HepG2 (cell line): ENCODE measurements around the gene SRC. TPM values are rescaled to one million over a fixed set of nuclear protein-coding genes. Genes with fewer than 3 reads are reported as not detected.

Experiments used
- CAMTA2 ChIP-seq: sonication (generic); formaldehyde crosslinking; IDR thresholded peaks from 2 replicates; pipeline ENCODE4 v1.4.0; 2020; ENCODE audit warnings: mild to moderate bottlenecking, missing genetic modification reagents, borderline replicate concordance
- CHCHD3 ChIP-seq: sonication (generic); formaldehyde crosslinking; IDR thresholded peaks from 2 replicates; pipeline ENCODE4 v1.8.0; 2022; ENCODE audit warnings: mild to moderate bottlenecking, missing genetic modification reagents, moderate library complexity
- ELF3 ChIP-seq: IDR thresholded peaks from 2 replicates; pipeline ENCODE4 v1.6.1; 2016; ENCODE audit warnings: missing genetic modification reagents, missing compliant biosample characterization
- FOXJ3 ChIP-seq: sonication (generic); formaldehyde crosslinking; IDR thresholded peaks from 2 replicates; pipeline ENCODE4 v1.4.0; 2020; ENCODE audit warnings: missing genetic modification reagents, mild to moderate bottlenecking, borderline replicate concordance
- HNF4A ChIP-seq: sonication (generic); formaldehyde crosslinking; IDR thresholded peaks from 2 replicates; pipeline ENCODE4 v1.4.0; 2020; ENCODE audit warnings: missing genetic modification reagents
- MBD4 ChIP-seq: IDR thresholded peaks from 2 replicates; pipeline ENCODE4 v1.6.1; 2012; ENCODE audit warnings: low read length, inconsistent platforms, borderline replicate concordance
- PHB2 ChIP-seq: fragments of 450-650 bp; IDR thresholded peaks from 2 replicates; pipeline ENCODE4 v1.6.1; 2018; ENCODE audit not compliant: partially characterized antibody
- SALL1 ChIP-seq: sonication (generic); formaldehyde crosslinking; IDR thresholded peaks from 2 replicates; pipeline ENCODE4 v1.8.0; 2022; ENCODE audit warnings: mild to moderate bottlenecking, missing genetic modification reagents
- SAP130 ChIP-seq: IDR thresholded peaks from 2 replicates; pipeline ENCODE4 v1.6.1; 2016; ENCODE audit warnings: low read depth
- USF2 ChIP-seq, 2 experiments: sonication (generic) in 1 of 2; formaldehyde crosslinking in 1 of 2; IDR thresholded peaks; 2 replicates each; pipeline versions ENCODE4 v1.5.1 to v1.6.1; 2011 to 2020; ENCODE audit warnings: borderline replicate concordance in 1 of 2, low read depth in 1 of 2, low read length in 1 of 2, mild to moderate bottlenecking in 1 of 2, missing genetic modification reagents in 1 of 2, moderate library complexity in 1 of 2
- YEATS2 ChIP-seq: sonication (generic); formaldehyde crosslinking; IDR thresholded peaks from 2 replicates; pipeline ENCODE4 v1.4.0; 2020; ENCODE audit warnings: missing genetic modification reagents, borderline replicate concordance
- ZBED4 ChIP-seq: sonication (generic); formaldehyde crosslinking; IDR thresholded peaks from 2 replicates; pipeline ENCODE4 v1.4.0; 2020; ENCODE audit warnings: missing genetic modification reagents, borderline replicate concordance
- ZC3H13 ChIP-seq: sonication (generic); formaldehyde crosslinking; IDR thresholded peaks from 2 replicates; pipeline ENCODE4 v1.8.1; 2023; ENCODE audit warnings: mild to moderate bottlenecking, missing genetic modification reagents, moderate library complexity
- ZNF121 ChIP-seq: sonication (generic); formaldehyde crosslinking; IDR thresholded peaks from 2 replicates; pipeline ENCODE4 v1.5.0; 2020; ENCODE audit warnings: mild to moderate bottlenecking, missing genetic modification reagents
- ZNF205 ChIP-seq: IDR thresholded peaks from 2 replicates; pipeline ENCODE4 v1.6.1; 2018; ENCODE audit warnings: missing biosample characterization, missing genetic modification reagents
- ZNF781 ChIP-seq: sonication (generic); formaldehyde crosslinking; IDR thresholded peaks from 2 replicates; pipeline ENCODE4 v1.5.1; 2020; ENCODE audit warnings: borderline replicate concordance, mild to moderate bottlenecking, missing genetic modification reagents; ENCODE audit errors: not compliant biosample characterization
- ZNF788 ChIP-seq: sonication (generic); formaldehyde crosslinking; IDR thresholded peaks from 2 replicates; pipeline ENCODE4 v1.5.0; 2020; ENCODE audit warnings: mild to moderate bottlenecking, missing genetic modification reagents, borderline replicate concordance
- polyA plus RNA-seq, 8 experiments: library from polyadenylated mRNA; depleted of rRNA in 3 of 8; stranded (reverse) in 7 of 8; unstranded in 1 of 8; fragments of >200 nt; fragmentation: Illumina TruSeq in 4 of 8; extraction: Trizol in 4 of 8; gene quantifications; 2 replicates each; pipeline versions ENCODE4 v1.2.1 to v1.2.3, GENCODE V29; 2011 to 2016; ENCODE audit warnings: low read depth in 4 of 8, missing spikeins in 1 of 8, mixed read lengths in 1 of 8; ENCODE audit not compliant: insufficient read depth in 1 of 8
- total RNA-seq, 5 experiments: library from RNA; depleted of rRNA; stranded (reverse); fragments of >200 nt; fragmentation: Illumina TruSeq; extraction: Trizol; gene quantifications; 2 replicates each; pipeline ENCODE4 v1.2.3, GENCODE V29; 2016; ENCODE audit warnings: low read depth in 1 of 5
- TF ChIP-seq, protein P1 (sequence below): sonication (generic); formaldehyde crosslinking; IDR thresholded peaks from 2 replicates; pipeline ENCODE4 v1.5.0; 2020; ENCODE audit warnings: mild to moderate bottlenecking, missing genetic modification reagents
- TF ChIP-seq, protein P2 (sequence below): sonication (generic); formaldehyde crosslinking; IDR thresholded peaks from 2 replicates; pipeline ENCODE4 v1.8.0; 2022; ENCODE audit warnings: mild to moderate bottlenecking, missing genetic modification reagents, moderate library complexity

Gene SRC
- total and polyA plus RNA-seq, 2 of the 13 experiments (the other 11 are each of a cell fraction or from before 2014, with no cell fraction given) = 54.7 to 192 TPM

DNA sequence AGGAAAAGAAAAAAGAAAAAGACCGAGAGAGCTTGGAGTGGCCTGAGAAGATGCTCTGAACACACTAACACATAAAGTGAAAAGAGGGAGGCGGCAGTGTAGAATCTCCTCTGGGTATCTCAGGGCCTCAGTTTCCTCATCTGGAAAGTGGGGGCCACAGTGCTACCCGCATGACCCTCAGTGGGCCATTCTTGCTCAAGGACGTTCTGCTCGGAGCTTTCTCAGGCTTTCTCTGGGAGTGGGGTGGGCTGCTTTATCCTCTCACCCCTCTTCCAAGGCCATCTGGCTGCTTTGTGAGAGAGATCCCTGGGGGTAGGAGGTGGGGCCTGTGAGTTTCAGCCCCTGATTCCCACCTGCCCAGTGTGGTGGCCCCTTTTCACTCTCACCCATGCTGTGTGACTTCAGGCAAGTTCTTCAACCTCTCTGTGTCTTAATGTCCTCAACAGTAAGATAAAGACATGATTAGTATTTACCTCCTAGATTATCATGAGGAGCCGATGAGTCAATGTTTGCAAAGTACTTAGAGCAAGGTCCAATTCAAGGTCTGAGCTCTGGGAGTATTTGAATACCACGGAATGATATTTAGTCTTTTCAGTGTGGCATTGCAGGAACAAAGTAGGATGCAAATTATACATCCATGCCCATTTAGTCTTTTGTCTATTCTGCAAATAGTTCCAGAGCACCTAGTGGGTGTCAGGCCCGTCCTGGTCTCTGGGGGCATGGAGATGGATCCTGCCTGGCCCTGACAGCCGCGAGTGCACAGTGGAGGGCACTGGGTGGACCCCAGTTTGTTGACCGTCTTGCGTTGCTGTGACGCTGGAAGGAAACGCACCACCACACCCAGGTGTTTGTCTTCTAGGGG is 34.3 kb downstream of the SRC start (continued):
- TF ChIP-seq, protein P1, sequence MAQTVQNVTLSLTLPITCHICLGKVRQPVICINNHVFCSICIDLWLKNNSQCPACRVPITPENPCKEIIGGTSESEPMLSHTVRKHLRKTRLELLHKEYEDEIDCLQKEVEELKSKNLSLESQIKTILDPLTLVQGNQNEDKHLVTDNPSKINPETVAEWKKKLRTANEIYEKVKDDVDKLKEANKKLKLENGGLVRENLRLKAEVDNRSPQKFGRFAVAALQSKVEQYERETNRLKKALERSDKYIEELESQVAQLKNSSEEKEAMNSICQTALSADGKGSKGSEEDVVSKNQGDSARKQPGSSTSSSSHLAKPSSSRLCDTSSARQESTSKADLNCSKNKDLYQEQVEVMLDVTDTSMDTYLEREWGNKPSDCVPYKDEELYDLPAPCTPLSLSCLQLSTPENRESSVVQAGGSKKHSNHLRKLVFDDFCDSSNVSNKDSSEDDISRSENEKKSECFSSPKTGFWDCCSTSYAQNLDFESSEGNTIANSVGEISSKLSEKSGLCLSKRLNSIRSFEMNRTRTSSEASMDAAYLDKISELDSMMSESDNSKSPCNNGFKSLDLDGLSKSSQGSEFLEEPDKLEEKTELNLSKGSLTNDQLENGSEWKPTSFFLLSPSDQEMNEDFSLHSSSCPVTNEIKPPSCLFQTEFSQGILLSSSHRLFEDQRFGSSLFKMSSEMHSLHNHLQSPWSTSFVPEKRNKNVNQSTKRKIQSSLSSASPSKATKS (CRISPR knock-in tag) = no peak
- no peak for TF ChIP-seq ZC3H13 (CRISPR knock-in tag)
- TF ChIP-seq HNF4A (CRISPR knock-in tag) = peak; percentile 93
- peak; percentile 77 for TF ChIP-seq SALL1
- no peak for TF ChIP-seq MBD4
- no peak for TF ChIP-seq ZBED4
- no peak; the same call in 1 of the 2 replicates for TF ChIP-seq YEATS2 (CRISPR knock-in tag)
- TF ChIP-seq ZNF205 = peak; percentile 19; the same call in 1 of the 2 replicates
- TF ChIP-seq CAMTA2 (CRISPR knock-in tag) = no peak
- TF ChIP-seq SAP130 (CRISPR knock-in tag) = peak; percentile 79
- no peak for TF ChIP-seq ZNF121 (CRISPR knock-in tag)
- TF ChIP-seq FOXJ3 = peak; percentile 70; the same call in 1 of the 2 replicates
- no peak for TF ChIP-seq CHCHD3
- TF ChIP-seq ELF3 (CRISPR knock-in tag) = peak; percentile 65
- TF ChIP-seq PHB2 = no peak
- no peak for TF ChIP-seq USF2 (IDR thresholded peaks at IDR 0.05; ENCODE audit: low read depth, low read length)
- TF ChIP-seq USF2 (CRISPR knock-in tag; IDR thresholded peaks at IDR 0.05; ENCODE audit: borderline replicate concordance) = no peak
- TF ChIP-seq, protein P2, sequence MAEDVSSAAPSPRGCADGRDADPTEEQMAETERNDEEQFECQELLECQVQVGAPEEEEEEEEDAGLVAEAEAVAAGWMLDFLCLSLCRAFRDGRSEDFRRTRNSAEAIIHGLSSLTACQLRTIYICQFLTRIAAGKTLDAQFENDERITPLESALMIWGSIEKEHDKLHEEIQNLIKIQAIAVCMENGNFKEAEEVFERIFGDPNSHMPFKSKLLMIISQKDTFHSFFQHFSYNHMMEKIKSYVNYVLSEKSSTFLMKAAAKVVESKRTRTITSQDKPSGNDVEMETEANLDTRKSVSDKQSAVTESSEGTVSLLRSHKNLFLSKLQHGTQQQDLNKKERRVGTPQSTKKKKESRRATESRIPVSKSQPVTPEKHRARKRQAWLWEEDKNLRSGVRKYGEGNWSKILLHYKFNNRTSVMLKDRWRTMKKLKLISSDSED (CRISPR knock-in tag) = no peak
- TF ChIP-seq ZNF781 (CRISPR knock-in tag) = peak; percentile 20
- TF ChIP-seq ZNF788 = no peak; the same call in 1 of the 2 replicates
